ENCODE measurements around the gene LILRA2.
A peak's percentile ranks its signal among the peaks of the same experiment; 100 is the strongest.
"Not testable (repeated sequence)": the region's sequence is repeated elsewhere in the genome, so short reads cannot be mapped to it uniquely, and the experiment has no call there.

The LILRA2 gene

DNA sequence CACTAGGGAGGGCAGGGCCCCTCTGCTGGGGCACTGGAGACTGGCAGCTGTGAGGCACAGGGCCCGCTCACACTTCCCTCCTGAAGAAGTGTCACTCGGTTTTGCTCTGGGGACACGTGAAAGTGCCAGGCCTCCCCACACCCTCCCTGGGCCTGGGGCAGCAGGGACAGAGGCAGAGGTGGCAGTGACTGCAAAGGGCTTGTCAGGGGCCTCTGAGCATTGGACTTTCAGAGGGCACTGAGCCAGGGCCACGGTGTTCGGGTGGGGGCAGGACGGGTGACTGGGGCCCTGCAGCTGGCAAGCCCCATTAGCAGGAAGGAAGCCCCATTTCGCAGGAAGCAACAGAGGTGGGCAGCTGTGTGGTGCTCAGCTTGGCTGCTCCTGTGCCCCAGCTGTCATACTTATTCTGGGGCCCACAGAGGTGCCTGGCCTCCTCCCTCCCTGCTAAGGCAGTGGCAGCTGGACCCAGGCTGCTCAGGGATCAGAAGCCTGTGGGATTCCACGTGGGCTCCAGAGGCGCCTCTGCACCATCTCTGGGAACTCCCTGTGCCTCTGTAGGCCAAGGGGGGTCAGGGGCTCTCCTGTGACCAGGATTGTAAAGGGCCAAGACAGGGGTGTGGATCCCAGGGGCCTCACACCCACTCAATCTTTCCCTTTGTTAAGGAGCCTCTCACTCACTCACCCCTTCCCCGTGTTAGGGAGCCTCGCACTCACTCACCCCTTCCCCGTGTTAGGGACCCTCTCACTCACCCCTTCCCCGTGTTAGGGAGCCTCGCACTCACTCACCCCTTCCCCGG is 51.5 kb downstream of the LILRA2 start:
- peak overlapping the region in 1 of 2 donors; percentile 9 for H3K27ac ChIP-seq (ENCODE audit: low read depth in 2 of 2, low read length in 2 of 2)
- not testable (repeated sequence) for H3K27me3 ChIP-seq (ENCODE audit: control insufficient read depth in 2 of 2, insufficient read depth in 2 of 2, low read length in 2 of 2); H3K4me1 ChIP-seq (ENCODE audit: control insufficient read depth in 2 of 2, insufficient read depth in 2 of 2, low read length in 2 of 2); H3K4me3 ChIP-seq (ENCODE audit: low read length in 2 of 2); H3K9me3 ChIP-seq (ENCODE audit: control insufficient read depth in 2 of 2, low read length in 2 of 2); H3K9ac ChIP-seq (ENCODE audit: low read depth in 1 of 2, low read length in 2 of 2); H3K36me3 ChIP-seq (ENCODE audit: control insufficient read depth in 2 of 2, insufficient read depth in 2 of 2, low read length in 2 of 2)

DNA sequence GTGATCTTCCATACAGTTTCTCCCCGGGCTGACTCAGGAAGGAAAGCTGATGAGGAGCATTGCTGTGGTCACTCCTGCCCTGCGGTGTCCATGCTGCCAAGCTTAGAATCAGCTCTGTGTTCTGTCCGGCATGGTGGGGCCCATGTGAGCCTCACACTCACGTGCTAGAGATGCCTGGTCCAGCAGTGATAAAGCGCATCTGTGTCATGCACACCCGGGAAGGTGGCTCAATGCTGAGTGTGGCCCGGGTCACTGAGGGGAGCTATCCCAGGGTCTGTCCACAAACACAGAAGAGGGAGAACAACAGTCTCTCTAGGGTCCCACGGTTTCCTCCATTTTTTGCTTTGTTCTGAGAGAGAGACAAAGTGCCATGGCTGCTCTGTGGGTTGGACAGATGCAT is 53.2 kb downstream of the LILRA2 start:
- no peaks in the 10 kb centered on the region for H3K36me3 ChIP-seq (ENCODE audit: control insufficient read depth in 2 of 2, insufficient read depth in 2 of 2, low read length in 2 of 2)
- H3K27ac ChIP-seq (ENCODE audit: low read depth in 2 of 2, low read length in 2 of 2): no peak overlapping the region
- no peaks in the 10 kb centered on the region for H3K4me1 ChIP-seq (ENCODE audit: control insufficient read depth in 2 of 2, insufficient read depth in 2 of 2, low read length in 2 of 2)
- H3K9ac ChIP-seq (ENCODE audit: low read depth in 1 of 2, low read length in 2 of 2): no peak overlapping the region
- H3K27me3 ChIP-seq (ENCODE audit: control insufficient read depth in 2 of 2, insufficient read depth in 2 of 2, low read length in 2 of 2): peaks cover 0 to 2% of the 10 kb centered on the region in 2 donors
- H3K9me3 ChIP-seq (ENCODE audit: control insufficient read depth in 2 of 2, low read length in 2 of 2): no peaks in the 10 kb centered on the region
- no peak overlapping the region for H3K4me3 ChIP-seq (ENCODE audit: low read length in 2 of 2)

DNA sequence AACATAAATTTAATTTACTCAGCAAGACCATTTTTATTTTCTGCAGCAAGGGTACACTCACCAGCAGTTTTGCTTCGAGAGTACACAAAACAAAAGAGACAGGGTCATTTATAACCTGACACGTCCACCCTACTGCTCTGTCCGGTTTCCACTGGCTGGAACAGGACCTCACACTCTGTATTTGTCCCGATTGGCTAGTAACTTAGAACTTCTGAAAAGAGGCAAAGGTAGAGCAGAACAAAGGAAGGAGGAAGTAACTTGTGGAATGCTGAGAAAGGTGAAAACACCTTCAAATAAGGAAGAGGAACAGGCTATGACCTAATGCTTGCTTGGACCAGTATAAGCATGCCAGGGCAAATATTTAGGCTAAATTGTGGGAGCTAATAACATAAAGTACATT is 54.3 kb downstream of the LILRA2 start:
- not testable (repeated sequence) for H3K9ac ChIP-seq (ENCODE audit: low read depth in 1 of 2, low read length in 2 of 2); H3K4me3 ChIP-seq (ENCODE audit: low read length in 2 of 2); H3K27me3 ChIP-seq (ENCODE audit: control insufficient read depth in 2 of 2, insufficient read depth in 2 of 2, low read length in 2 of 2); H3K9me3 ChIP-seq (ENCODE audit: control insufficient read depth in 2 of 2, low read length in 2 of 2); H3K36me3 ChIP-seq (ENCODE audit: control insufficient read depth in 2 of 2, insufficient read depth in 2 of 2, low read length in 2 of 2); H3K27ac ChIP-seq (ENCODE audit: low read depth in 2 of 2, low read length in 2 of 2); H3K4me1 ChIP-seq (ENCODE audit: control insufficient read depth in 2 of 2, insufficient read depth in 2 of 2, low read length in 2 of 2)

DNA sequence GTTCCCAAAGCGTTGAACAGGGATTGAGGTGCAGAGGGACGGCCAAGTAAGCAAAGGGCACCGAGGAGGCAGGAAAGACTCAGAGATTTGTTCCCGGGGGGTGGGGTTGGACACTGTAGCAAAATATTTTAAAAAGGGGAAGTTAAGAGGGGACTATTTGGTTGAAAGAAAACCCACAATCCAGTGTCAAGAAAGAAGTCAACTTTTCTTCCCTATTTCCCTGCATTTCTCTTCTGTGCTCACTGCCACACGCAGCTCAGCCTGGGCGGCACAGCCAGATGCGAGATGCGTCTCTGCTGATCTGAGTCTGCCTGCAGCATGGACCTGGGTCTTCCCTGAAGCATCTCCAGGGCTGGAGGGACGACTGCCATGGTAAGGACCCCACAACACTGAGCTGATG is 56.7 kb downstream of the LILRA2 start, which contains the start of gene LILRB1:
TSS of gene LILRB1 (plus strand) at position 223 of the 400 bp plus-strand sequence. CDS start 590 bp downstream, outside the sequence.
- H3K36me3 ChIP-seq (ENCODE audit: control insufficient read depth in 2 of 2, insufficient read depth in 2 of 2, low read length in 2 of 2); H3K27me3 ChIP-seq (ENCODE audit: control insufficient read depth in 2 of 2, insufficient read depth in 2 of 2, low read length in 2 of 2); H3K4me1 ChIP-seq (ENCODE audit: control insufficient read depth in 2 of 2, insufficient read depth in 2 of 2, low read length in 2 of 2); H3K27ac ChIP-seq (ENCODE audit: low read depth in 2 of 2, low read length in 2 of 2); H3K9me3 ChIP-seq (ENCODE audit: control insufficient read depth in 2 of 2, low read length in 2 of 2); H3K9ac ChIP-seq (ENCODE audit: low read depth in 1 of 2, low read length in 2 of 2): not testable (repeated sequence)
- H3K4me3 ChIP-seq (ENCODE audit: low read length in 2 of 2): peak within 1 kb of the TSS in 1 of 2 donors; percentile 35

DNA sequence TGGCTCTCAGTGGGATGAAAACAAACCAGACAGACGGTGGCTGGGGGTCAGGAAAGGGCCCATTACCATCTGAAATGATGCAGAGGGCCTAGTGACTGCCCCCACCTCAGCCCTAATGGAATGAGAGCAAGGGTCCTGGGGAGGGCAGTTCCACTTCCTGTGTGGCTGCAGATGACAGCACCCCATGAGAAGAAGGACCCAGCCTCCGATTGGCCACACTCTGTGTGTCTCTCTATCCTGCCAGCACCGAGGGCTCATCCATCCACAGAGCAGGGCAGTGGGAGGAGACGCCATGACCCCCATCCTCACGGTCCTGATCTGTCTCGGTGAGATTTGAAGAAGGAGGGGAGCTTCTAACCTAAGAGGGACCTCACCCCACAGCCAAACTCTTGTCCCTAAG is 57.2 kb downstream of the LILRA2 start:
- no peak overlapping the region for H3K9ac ChIP-seq (ENCODE audit: low read depth in 1 of 2, low read length in 2 of 2)
- H3K36me3 ChIP-seq (ENCODE audit: control insufficient read depth in 2 of 2, insufficient read depth in 2 of 2, low read length in 2 of 2): no peaks in the 10 kb centered on the region
- H3K4me3 ChIP-seq (ENCODE audit: low read length in 2 of 2): peak overlapping the region in 1 of 2 donors; percentile 35
- no peaks in the 10 kb centered on the region for H3K4me1 ChIP-seq (ENCODE audit: control insufficient read depth in 2 of 2, insufficient read depth in 2 of 2, low read length in 2 of 2)
- H3K9me3 ChIP-seq (ENCODE audit: control insufficient read depth in 2 of 2, low read length in 2 of 2): no peaks in the 10 kb centered on the region
- H3K27ac ChIP-seq (ENCODE audit: low read depth in 2 of 2, low read length in 2 of 2): no peak overlapping the region
- peaks cover 0 to 2% of the 10 kb centered on the region in 2 donors for H3K27me3 ChIP-seq (ENCODE audit: control insufficient read depth in 2 of 2, insufficient read depth in 2 of 2, low read length in 2 of 2)

DNA sequence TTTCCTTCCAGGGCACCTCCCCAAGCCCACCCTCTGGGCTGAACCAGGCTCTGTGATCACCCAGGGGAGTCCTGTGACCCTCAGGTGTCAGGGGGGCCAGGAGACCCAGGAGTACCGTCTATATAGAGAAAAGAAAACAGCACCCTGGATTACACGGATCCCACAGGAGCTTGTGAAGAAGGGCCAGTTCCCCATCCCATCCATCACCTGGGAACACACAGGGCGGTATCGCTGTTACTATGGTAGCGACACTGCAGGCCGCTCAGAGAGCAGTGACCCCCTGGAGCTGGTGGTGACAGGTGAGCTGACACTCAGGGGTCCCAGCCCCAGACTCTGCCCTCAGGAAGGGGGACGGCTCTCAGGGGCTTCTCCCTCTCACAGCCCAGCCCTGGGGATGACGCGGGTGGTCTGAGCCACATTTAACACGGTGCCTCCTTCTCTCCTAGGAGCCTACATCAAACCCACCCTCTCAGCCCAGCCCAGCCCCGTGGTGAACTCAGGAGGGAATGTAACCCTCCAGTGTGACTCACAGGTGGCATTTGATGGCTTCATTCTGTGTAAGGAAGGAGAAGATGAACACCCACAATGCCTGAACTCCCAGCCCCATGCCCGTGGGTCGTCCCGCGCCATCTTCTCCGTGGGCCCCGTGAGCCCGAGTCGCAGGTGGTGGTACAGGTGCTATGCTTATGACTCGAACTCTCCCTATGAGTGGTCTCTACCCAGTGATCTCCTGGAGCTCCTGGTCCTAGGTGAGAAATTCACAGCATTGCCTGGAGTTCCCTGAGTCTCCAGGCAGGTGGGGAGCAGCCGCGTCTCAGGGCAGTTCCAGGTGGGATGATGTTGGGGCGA is 58.1 kb downstream of the LILRA2 start:
- H3K27me3 ChIP-seq (ENCODE audit: control insufficient read depth in 2 of 2, insufficient read depth in 2 of 2, low read length in 2 of 2); H3K9ac ChIP-seq (ENCODE audit: low read depth in 1 of 2, low read length in 2 of 2); H3K4me1 ChIP-seq (ENCODE audit: control insufficient read depth in 2 of 2, insufficient read depth in 2 of 2, low read length in 2 of 2); H3K27ac ChIP-seq (ENCODE audit: low read depth in 2 of 2, low read length in 2 of 2); H3K36me3 ChIP-seq (ENCODE audit: control insufficient read depth in 2 of 2, insufficient read depth in 2 of 2, low read length in 2 of 2); H3K9me3 ChIP-seq (ENCODE audit: control insufficient read depth in 2 of 2, low read length in 2 of 2); H3K4me3 ChIP-seq (ENCODE audit: low read length in 2 of 2): not testable (repeated sequence)

DNA sequence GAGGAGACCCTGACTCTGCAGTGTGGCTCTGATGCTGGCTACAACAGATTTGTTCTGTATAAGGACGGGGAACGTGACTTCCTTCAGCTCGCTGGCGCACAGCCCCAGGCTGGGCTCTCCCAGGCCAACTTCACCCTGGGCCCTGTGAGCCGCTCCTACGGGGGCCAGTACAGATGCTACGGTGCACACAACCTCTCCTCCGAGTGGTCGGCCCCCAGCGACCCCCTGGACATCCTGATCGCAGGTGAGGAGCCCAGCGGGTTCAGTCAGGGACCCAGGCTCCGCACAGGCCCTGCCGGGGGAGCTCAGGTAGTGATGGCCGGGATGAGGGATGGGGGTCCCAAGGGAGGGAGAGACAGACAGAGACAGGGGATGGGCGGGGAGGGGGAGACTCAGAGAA is 58.9 kb downstream of the LILRA2 start:
- not testable (repeated sequence) for H3K9ac ChIP-seq (ENCODE audit: low read depth in 1 of 2, low read length in 2 of 2); H3K27me3 ChIP-seq (ENCODE audit: control insufficient read depth in 2 of 2, insufficient read depth in 2 of 2, low read length in 2 of 2)

DNA sequence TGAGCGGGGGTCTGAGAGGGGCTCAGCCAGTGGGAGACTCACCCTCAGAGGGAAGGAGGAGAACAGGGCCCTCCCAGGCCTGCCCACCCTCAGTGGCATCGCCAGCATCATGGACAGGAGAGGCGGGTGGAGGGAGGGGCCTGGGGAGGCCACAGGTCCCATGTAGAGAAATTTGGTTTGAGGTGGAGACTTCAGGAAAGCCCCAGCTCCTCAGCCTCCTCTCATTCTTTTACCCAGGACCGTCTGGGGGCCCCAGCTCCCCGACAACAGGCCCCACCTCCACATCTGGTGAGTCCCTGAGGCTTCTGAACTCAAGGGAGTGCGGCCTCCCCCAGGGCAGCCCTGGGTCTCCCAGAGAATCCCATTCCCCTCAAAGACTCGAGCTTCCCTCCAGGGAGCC is 59.8 kb downstream of the LILRA2 start:
- Histone ChIP-seq H3K27me3 (ENCODE audit: control insufficient read depth in 2 of 2, insufficient read depth in 2 of 2, low read length in 2 of 2) (peaks cover 0 to 2% of the 10 kb centered on the region in 2 donors), H3K27ac (ENCODE audit: low read depth in 2 of 2, low read length in 2 of 2) (no peak overlapping the region), H3K4me1 (ENCODE audit: control insufficient read depth in 2 of 2, insufficient read depth in 2 of 2, low read length in 2 of 2) (no peaks in the 10 kb centered on the region), H3K9me3 (ENCODE audit: control insufficient read depth in 2 of 2, low read length in 2 of 2) (no peaks in the 10 kb centered on the region), H3K9ac (ENCODE audit: low read depth in 1 of 2, low read length in 2 of 2) (no peak overlapping the region), H3K4me3 (ENCODE audit: low read length in 2 of 2) (no peak overlapping the region), H3K36me3 (ENCODE audit: control insufficient read depth in 2 of 2, insufficient read depth in 2 of 2, low read length in 2 of 2) (no peaks in the 10 kb centered on the region)

More for the DNA sequence above, 58.9 kb downstream of the LILRA2 start:
- H3K4me3 ChIP-seq (ENCODE audit: low read length in 2 of 2); H3K36me3 ChIP-seq (ENCODE audit: control insufficient read depth in 2 of 2, insufficient read depth in 2 of 2, low read length in 2 of 2); H3K4me1 ChIP-seq (ENCODE audit: control insufficient read depth in 2 of 2, insufficient read depth in 2 of 2, low read length in 2 of 2); H3K27ac ChIP-seq (ENCODE audit: low read depth in 2 of 2, low read length in 2 of 2); H3K9me3 ChIP-seq (ENCODE audit: control insufficient read depth in 2 of 2, low read length in 2 of 2): not testable (repeated sequence)

DNA sequence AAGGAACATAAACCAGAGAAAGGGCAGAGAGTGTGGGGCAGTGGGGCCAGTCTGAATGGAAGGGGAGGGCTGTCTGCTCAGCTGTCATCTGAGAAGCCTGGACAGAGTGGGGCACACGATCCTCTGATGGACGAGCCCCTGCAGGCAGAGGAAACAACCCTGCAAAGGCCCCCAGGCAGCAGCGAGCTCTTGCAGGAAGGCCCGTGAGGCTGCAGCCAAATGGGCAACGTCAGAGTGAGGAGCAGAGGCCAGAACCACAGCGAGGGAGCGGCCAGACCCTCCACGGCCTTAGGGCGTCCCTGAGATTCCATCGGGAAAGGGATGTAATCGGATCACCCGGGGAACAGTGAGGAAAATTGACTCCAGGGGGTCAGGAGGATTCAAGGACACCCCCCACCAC is 62.5 kb downstream of the LILRA2 start:
- not testable (repeated sequence) for H3K4me1 ChIP-seq (ENCODE audit: control insufficient read depth in 2 of 2, insufficient read depth in 2 of 2, low read length in 2 of 2); H3K4me3 ChIP-seq (ENCODE audit: low read length in 2 of 2); H3K36me3 ChIP-seq (ENCODE audit: control insufficient read depth in 2 of 2, insufficient read depth in 2 of 2, low read length in 2 of 2); H3K27me3 ChIP-seq (ENCODE audit: control insufficient read depth in 2 of 2, insufficient read depth in 2 of 2, low read length in 2 of 2); H3K27ac ChIP-seq (ENCODE audit: low read depth in 2 of 2, low read length in 2 of 2); H3K9me3 ChIP-seq (ENCODE audit: control insufficient read depth in 2 of 2, low read length in 2 of 2); H3K9ac ChIP-seq (ENCODE audit: low read depth in 1 of 2, low read length in 2 of 2)

DNA sequence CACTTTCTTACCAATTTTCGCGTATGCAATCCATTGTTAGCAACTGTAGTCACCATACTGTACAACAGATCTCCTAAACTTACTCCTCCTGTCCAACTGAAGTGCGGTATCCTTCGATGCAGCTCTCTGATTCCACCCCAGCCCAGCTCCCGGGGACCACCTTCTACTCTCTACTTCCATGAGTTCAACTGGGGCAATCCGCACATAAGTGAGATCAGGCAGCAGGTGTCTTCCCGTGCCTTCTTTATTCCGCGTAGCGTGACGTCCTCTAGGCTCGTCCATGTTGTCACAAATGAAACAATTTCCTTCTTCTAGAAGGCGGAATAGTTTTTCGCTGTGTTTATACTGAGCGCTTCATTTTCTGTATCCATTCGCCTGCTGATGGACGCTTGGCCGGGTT is 65.1 kb downstream of the LILRA2 start:
- Histone ChIP-seq H3K36me3 (ENCODE audit: control insufficient read depth in 2 of 2, insufficient read depth in 2 of 2, low read length in 2 of 2) (no peaks in the 10 kb centered on the region), H3K9ac (ENCODE audit: low read depth in 1 of 2, low read length in 2 of 2) (no peak overlapping the region), H3K9me3 (ENCODE audit: control insufficient read depth in 2 of 2, low read length in 2 of 2) (no peaks in the 10 kb centered on the region), H3K4me3 (ENCODE audit: low read length in 2 of 2) (no peak overlapping the region), H3K27me3 (ENCODE audit: control insufficient read depth in 2 of 2, insufficient read depth in 2 of 2, low read length in 2 of 2) (no peaks in the 10 kb centered on the region), H3K27ac (ENCODE audit: low read depth in 2 of 2, low read length in 2 of 2) (no peak overlapping the region), H3K4me1 (ENCODE audit: control insufficient read depth in 2 of 2, insufficient read depth in 2 of 2, low read length in 2 of 2) (no peaks in the 10 kb centered on the region)
